ENCODE results near the gene ARFGAP2.
"Not testable (repeated sequence)": the region's sequence is repeated elsewhere in the genome, so short reads cannot be mapped to it uniquely, and the experiment has no call there.

ARFGAP2 gene

DNA sequence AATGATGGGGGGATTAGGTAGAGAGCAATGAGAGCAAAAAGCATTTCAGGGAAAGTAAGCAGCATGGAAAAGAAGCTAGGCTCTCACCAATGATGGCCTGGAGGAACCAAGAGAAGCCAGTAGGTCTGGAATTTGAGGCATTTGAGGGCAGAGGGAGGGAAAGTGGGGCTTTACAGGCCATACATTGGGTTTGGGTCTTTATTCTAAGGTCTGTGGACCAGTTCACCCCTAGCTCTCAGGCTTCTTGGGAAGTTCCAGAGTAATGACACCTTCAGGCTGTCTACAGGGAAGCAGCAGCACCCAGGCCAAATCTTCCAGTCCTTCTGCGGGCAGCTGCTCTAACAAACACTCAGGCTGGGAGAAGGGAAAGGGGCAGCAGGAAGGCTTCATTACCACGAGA lies 29.4 kb downstream of the ARFGAP2 start:
- no peak for DNase-seq

GRCh38 chr11:47144541-47144940 lies 32.1 kb downstream of the ARFGAP2 start:
- no peak for DNase-seq

DNA sequence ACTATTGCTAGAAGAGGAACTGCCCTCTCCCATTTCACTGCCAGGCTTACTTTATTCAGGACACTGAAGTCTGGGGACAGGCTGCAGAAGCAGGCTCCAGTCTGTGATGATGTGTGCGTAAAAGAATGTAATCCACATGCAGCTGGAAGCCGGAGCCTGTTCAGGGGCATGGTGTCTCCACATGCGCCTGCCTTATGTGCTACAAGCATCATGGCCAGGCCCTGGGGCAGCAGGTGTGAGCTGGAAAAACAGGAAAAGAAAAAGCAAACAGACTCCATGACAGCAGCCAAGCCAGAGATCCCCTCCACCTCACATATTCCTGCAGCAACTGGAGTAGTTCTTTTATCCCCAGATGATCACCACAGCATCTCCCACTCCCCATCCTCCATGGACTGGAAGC lies 33.4 kb downstream of the ARFGAP2 start:
- DNase-seq, result no peak

GRCh38 chr11:47139878-47140277 lies 36.8 kb downstream of the ARFGAP2 start:
- no peak for DNase-seq

GRCh38 chr11:47137476-47137875 lies 39.2 kb downstream of the ARFGAP2 start:
- DNase-seq, result peak; percentile 59

- DNase-seq, result no peak
Observed at GRCh38 chr11:47136921-47137320, 39.8 kb downstream of the ARFGAP2 start.

GRCh38 chr11:47136327-47136726 lies 40.4 kb downstream of the ARFGAP2 start:
- DNase-seq, result no peak

DNA sequence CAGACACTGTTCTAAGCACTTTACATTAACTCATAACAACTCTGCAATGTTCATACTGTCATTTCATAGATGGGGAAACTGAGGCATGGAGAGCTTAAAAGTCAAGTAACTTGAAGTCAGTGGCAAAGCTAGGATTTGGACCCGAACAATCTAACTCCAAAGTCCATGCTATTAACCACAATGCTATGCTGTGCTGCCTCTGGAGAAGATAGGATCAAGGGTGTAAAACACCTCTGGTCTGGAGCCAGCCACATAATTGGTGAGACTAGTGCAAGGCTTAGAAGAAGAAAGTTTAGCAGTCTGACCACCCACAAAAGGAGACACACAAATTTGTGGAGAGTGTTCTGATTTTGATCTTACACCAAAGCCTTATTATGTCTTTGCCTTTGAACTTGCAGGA lies 43.7 kb downstream of the ARFGAP2 start:
- DNase-seq, result no peak

- DNase-seq, result no peak
Observed at GRCh38 chr11:47132490-47132889, 44.2 kb downstream of the ARFGAP2 start.

DNA sequence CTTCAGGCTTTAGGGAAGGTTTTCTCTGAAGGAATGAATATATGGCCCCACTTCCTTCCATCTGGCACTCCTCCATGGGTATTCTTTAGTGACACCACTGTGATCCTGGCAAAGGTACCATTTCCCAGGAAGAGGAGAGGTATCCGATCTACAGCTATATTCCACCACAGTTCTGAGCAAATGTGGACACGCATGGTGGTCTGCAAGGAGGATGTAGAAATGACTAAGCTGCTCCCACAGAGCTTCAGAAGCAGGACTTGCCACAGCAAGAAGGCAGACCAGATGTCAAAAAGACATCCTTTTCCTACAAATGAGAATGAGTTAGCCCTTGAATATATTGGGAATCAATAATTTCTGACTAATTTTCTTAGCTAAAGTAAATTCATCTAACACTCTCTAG lies 45.5 kb downstream of the ARFGAP2 start:
- DNase-seq, result no peak

GRCh38 chr11:47130543-47130942 lies 46.1 kb downstream of the ARFGAP2 start:
- peak; percentile 20 for DNase-seq

DNA sequence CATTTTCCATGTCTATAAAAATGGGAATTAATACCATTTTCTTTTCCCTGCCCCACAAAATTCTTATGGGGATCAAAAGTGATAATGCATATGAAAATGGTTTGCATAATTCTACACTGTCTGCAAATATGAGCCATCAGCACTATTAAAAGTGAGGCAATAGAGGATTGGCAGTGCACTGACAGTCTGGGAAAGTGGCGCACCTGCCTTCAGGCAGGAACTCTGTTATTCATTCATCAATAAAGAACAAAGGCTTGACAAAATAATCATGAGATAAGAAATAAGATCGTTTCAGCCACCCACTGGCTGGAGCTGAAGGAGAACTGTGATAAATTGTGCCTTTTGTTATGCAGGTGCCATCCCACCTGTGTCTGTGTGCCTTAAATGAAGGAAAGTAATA lies 49.5 kb downstream of the ARFGAP2 start:
- no peak for DNase-seq

DNA sequence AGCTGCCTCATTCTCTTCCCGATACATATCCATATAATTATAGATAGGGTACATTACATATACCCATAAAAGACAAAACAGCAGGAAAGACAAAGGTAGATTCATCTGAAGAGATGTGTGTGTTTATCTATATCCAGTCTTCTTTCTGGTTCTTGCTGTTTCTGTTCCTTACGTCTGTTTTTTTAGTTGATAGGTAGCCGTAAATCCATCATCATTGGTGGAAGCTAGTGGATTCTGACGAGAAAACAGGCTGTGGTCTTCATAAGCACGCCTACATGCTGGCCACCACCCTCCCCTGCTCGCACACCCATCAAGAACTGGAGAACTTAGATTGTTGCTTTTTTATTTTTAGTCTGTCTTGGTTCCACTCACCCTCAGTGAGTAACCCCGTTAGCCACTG lies 51.6 kb downstream of the ARFGAP2 start:
- no peak for DNase-seq

DNA sequence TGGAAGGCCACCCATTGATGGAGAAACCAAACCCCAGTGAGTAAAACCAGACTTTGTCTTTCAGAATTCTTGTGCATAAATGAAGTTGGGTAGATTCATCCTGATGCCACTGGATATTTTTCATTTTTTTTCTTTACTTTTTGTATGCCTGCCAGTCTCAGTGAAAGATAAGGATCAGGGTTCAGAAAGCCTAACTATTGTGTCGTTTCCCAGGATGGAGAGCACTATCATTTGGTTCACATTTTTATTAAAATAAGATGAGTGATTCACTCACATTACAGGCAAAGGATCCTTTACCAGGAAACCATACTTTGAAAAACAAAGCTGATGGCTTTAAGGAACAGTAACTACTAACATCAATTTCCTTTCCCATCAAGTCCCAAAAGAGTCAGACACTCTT lies 52.0 kb downstream of the ARFGAP2 start:
- no peak for DNase-seq

DNA sequence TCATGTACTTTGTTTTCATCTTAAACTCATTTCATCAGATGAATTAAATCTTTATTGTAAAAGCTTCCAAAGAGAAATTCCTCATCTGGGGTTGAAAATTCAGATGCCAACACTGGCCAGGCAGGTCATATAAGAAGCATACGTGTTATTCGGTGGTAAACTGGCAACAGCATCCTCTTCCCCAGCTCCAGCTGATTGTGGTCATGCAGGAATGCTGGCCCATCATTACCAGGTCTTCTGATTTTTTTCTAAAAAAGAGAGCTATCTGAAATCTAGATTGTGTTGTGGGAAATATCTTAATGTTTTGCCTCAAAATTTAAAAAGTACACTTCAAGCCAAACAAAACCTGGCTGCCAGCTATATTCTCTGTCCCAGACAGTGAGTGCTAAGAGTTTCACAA lies 53.6 kb downstream of the ARFGAP2 start:
- DNase-seq, result no peak

GRCh38 chr11:47121731-47122130 lies 54.9 kb downstream of the ARFGAP2 start:
- no peak for DNase-seq

DNA sequence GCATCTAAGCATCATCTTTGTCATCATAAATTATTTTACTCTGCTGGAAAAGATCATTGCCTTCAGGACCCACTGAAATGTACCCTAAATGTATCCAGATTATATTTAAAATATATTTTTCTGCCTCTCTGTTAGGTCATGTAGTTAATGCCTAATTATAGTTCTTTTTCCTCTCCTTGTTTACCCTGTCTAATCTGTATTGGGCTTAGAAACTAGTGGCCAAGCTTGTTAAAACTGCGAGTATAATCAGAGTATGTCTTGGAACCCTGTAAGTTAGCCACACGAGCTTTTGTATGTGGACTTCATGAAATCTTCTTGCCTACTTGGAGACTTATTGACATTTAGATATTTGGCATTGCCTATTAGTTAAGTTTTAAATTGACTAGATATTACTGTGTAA lies 55.6 kb downstream of the ARFGAP2 start:
- no peak for DNase-seq

GRCh38 chr11:47118958-47119688 lies 57.6 kb downstream of the ARFGAP2 start:
- not testable (repeated sequence) for DNase-seq

Measured in DMS79 (cell line).